ENCODE results near the gene KBTBD7.

DNA sequence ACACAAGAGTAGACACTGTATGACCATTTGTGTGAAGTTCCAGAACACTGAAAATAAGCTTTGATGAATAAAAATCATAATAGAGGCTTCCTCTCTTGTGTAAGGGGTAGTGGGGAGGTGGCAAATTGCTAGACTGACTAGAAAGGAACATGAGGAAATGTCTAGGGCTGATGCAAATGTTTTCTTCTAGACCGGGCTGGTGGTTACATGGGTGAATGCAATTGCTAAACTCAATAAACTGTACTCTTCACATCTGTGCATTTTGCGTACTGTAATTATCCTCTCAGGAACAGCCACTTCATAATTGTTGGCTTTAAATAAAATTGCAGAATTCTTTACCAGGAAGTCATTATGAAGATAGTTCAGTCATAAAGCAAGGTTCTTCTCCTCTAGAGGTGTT lies 5.2 kb upstream of the KBTBD7 start:
- TF ChIP-seq CTCF (conservative IDR thresholded peaks at IDR 0.05; ENCODE audit: low read depth, low read length) (no peak), EZH2 (IDR thresholded peaks at IDR 0.05; ENCODE audit: borderline replicate concordance, low read depth, low read length, poor library complexity, severe bottlenecking) (no peak)

Data from A673 (cell line).